Common myeloid progenitor, CD34-positive (primary cell): Measurements from ENCODE around the gene ZNF396.

Experiments
- CTCF ChIA-PET: fragments of 350-600 bp; sonication (Branson Sonifier 250); formaldehyde crosslinking; loops from one replicate; lab custom pipeline; 2021; ENCODE audit warnings: antibody characterized with exemption; lab: Charles Lee
- POLR2A ChIA-PET: fragments of 350-600 bp; sonication (Branson Sonifier 250); formaldehyde crosslinking; loops from one replicate; lab custom pipeline; 2021; ENCODE audit warnings: antibody characterized with exemption; lab: Charles Lee
- DNase-seq, 3 donors: peaks; one replicate each; pipeline versions ENCODE4 v3.0.0 to v3.0.0-alpha.2; 2013
- H3K27ac ChIP-seq, 2 experiments: 1 replicate in 1 of 2; 2 replicates in 1 of 2; pipeline ENCODE4 v1.7.0; 2013; ENCODE audit warnings: inconsistent platforms in 2 of 2, low read length in 2 of 2, mild to moderate bottlenecking in 2 of 2, low read depth in 1 of 2, moderate library complexity in 1 of 2; ENCODE audit not compliant: severe bottlenecking in 2 of 2, insufficient read depth in 1 of 2, poor library complexity in 1 of 2
- H3K27me3 ChIP-seq, 5 experiments: replicated peaks in 2 of 5; 1 replicate in 3 of 5; 2 replicates in 2 of 5; pipeline versions ENCODE4 v1.6.1 to v1.7.0; 2013; ENCODE audit warnings: low read length in 4 of 5, mild to moderate bottlenecking in 2 of 5, moderate library complexity in 2 of 5, inconsistent platforms in 1 of 5; ENCODE audit not compliant: insufficient read depth in 5 of 5, control insufficient read depth in 4 of 5
- H3K36me3 ChIP-seq, 4 experiments: 1 replicate in 2 of 4; 2 replicates in 2 of 4; pipeline versions ENCODE4 v1.6.1 to v1.7.0; 2013; ENCODE audit warnings: low read length in 3 of 4, control low read depth in 1 of 4, mild to moderate bottlenecking in 1 of 4; ENCODE audit not compliant: control insufficient read depth in 4 of 4, insufficient read depth in 4 of 4
- H3K4me1 ChIP-seq, 4 experiments: 1 replicate in 3 of 4; 2 replicates in 1 of 4; pipeline versions ENCODE4 v1.6.1 to v1.7.1; 2013; ENCODE audit warnings: low read length in 3 of 4, mild to moderate bottlenecking in 3 of 4, control low read depth in 1 of 4, inconsistent platforms in 1 of 4, moderate library complexity in 1 of 4; ENCODE audit not compliant: control insufficient read depth in 4 of 4, insufficient read depth in 4 of 4; ENCODE audit errors: control extremely low read depth in 1 of 4
- H3K4me3 ChIP-seq, 7 experiments: 1 replicate in 4 of 7; 2 replicates in 3 of 7; pipeline versions ENCODE4 v1.5.1 to v1.7.0; 2013; ENCODE audit warnings: mild to moderate bottlenecking in 7 of 7, low read length in 6 of 7, moderate library complexity in 6 of 7, inconsistent platforms in 2 of 7, low read depth in 2 of 7, control low read depth in 1 of 7; ENCODE audit not compliant: insufficient read depth in 4 of 7, control insufficient read depth in 1 of 7; ENCODE audit errors: extremely low read depth in 1 of 7
- H3K9me3 ChIP-seq, 5 experiments: 1 replicate in 4 of 5; 2 replicates in 1 of 5; pipeline versions ENCODE4 v1.6.1 to v1.7.1; 2013; ENCODE audit warnings: low read length in 4 of 5, mild to moderate bottlenecking in 2 of 5, inconsistent platforms in 1 of 5, low read depth in 1 of 5, moderate library complexity in 1 of 5; ENCODE audit not compliant: control insufficient read depth in 4 of 5, insufficient read depth in 2 of 5; ENCODE audit errors: control extremely low read depth in 1 of 5
- WGBS: methylation state at CpG from one replicate; pipeline ENCODE4 v1.1.5; 2013; ENCODE audit not compliant: insufficient coverage; 5-methylcytosine and 5-hydroxymethylcytosine counted together

The ZNF396 gene

GRCh38 chr18:35415511-35416073 is 38.5 kb upstream of the ZNF396 start:
- peak in 1 of 3 donors; percentile 8 for DNase-seq
- Histone ChIP-seq H3K27me3 (no peaks in the 10 kb centered on the region), H3K4me1 (peaks cover 2 to 12% (median 9%) of the 10 kb centered on the region in 4 experiments), H3K4me3 (no peak overlapping the region), H3K36me3 (no peaks in the 10 kb centered on the region), H3K9me3 (peaks cover 2 to 26% (median 9%) of the 10 kb centered on the region in 5 experiments), H3K27ac (no peak overlapping the region)
- CTCF ChIA-PET = no interaction called here
- WGBS = 69% methylated on average over 4 of the region's 5 CpGs
- POLR2A ChIA-PET = no interaction called here

DNA sequence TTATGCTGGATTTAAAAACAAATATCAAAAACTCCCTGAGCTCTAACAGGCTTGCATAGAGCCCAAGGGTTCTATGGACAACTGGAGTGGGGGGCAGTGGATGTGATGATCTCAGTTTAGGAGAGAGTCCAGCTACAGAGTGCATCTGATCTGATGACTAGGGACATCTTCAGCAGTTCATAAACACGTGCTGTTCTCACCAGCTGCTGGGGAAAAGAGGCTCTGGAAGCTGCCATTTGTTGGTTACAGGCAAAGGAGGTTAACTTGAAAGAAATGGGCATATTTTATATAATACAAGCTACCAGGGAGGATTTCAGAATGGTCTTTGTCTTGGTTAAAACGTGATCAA is 36.0 kb upstream of the ZNF396 start:
- 100% methylated on average over 1 of the region's 2 CpGs for WGBS
- Histone ChIP-seq H3K4me1 (peaks cover 2 to 18% (median 9%) of the 10 kb centered on the region in 4 experiments), H3K4me3 (no peak overlapping the region), H3K9me3 (peaks cover 0 to 10% (median 4%) of the 10 kb centered on the region in 5 experiments), H3K36me3 (no peaks in the 10 kb centered on the region), H3K27ac (no peak overlapping the region), H3K27me3 (no peaks in the 10 kb centered on the region)
- CTCF ChIA-PET = interaction anchor here (0.9 to 1.8 kb wide), 6 partner anchors 15 to 152 kb away, joined by 3 to 4 read pairs (median 4); no protein-coding TSS in a partner anchor
- no peak for DNase-seq
- POLR2A ChIA-PET = no interaction called here

DNA sequence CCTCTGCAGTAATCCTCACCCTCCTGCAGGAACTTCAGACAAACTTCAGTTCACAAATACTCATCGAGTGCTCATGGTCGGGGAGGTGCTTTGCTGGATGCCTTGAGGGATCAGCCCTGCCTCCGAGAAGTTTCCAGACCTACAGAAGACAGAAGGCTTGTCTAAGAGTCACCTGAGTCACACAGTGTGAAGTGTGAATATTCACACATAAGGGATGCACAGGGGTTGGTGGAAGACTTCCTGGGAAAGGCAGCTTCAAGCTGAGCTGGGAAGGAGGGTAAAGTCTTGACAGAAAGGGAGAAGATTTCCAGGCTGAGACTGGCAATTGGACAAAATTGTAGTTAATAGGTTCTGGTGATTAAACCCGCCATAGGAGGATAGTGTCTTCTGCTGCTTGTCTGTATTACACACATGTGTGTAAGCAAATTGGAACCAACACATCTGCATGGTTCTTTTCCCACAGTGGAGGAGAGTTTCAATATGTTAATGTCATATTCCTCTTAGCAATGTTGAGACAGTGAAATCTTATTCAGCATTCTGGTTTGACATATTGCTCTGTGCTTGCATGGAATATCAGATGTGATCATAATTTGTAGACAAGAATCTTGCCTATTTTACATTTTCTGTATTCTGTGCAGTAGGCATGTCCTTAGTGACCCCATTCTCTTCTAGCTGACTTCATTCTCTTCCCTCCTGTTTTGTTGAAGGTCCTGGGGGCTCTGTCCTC is 34.7 kb upstream of the ZNF396 start:
- WGBS = 93% methylated on average over 4 of the region's 4 CpGs
- CTCF ChIA-PET = interaction anchor here (1.3 to 1.5 kb wide), 2 partner anchors 44 to 159 kb away, joined by 4 read pairs; no protein-coding TSS in a partner anchor
- DNase-seq = no peak
- H3K27me3 ChIP-seq = no peaks in the 10 kb centered on the region
- peaks cover 2 to 18% (median 11%) of the 10 kb centered on the region in 4 experiments for H3K4me1 ChIP-seq
- H3K27ac ChIP-seq = no peak overlapping the region
- H3K4me3 ChIP-seq = no peak overlapping the region
- POLR2A ChIA-PET = no interaction called here
- H3K9me3 ChIP-seq = no peaks in the 10 kb centered on the region
- H3K36me3 ChIP-seq = no peaks in the 10 kb centered on the region

- Histone ChIP-seq H3K27ac (no peak overlapping the region), H3K4me3 (no peak overlapping the region), H3K27me3 (no peaks in the 10 kb centered on the region), H3K4me1 (peaks cover 2 to 18% (median 11%) of the 10 kb centered on the region in 4 experiments), H3K36me3 (no peaks in the 10 kb centered on the region), H3K9me3 (no peaks in the 10 kb centered on the region)
- ChIA-PET POLR2A (interaction anchor here (0.6 kb wide), 2 partner anchors 68 to 87 kb away, joined by 3 read pairs; partner anchors contain the start of gene INO80C), CTCF (interaction anchor here (1.0 to 2.2 kb wide), 5 partner anchors 10 to 113 kb away, joined by 4 to 6 read pairs (median 5); no protein-coding TSS in a partner anchor)
- 94% methylated on average over 7 of the region's 7 CpGs for WGBS
- DNase-seq = no peak
Observed at GRCh38 chr18:35410561-35410960, 33.4 kb upstream of the ZNF396 start.

- Histone ChIP-seq H3K4me3 (no peak overlapping the region), H3K27me3 (no peaks in the 10 kb centered on the region), H3K27ac (no peak overlapping the region), H3K4me1 (peaks cover 2 to 18% (median 10%) of the 10 kb centered on the region in 4 experiments), H3K36me3 (no peaks in the 10 kb centered on the region), H3K9me3 (no peaks in the 10 kb centered on the region)
- WGBS = 69% methylated on average over 3 of the region's 3 CpGs
- ChIA-PET POLR2A (interaction anchor here (0.6 kb wide), 1 partner anchor 68 kb away, joined by 3 read pairs; no protein-coding TSS in a partner anchor), CTCF (interaction anchor here (0.8 to 2.2 kb wide), 7 partner anchors 10 to 113 kb away, joined by 3 to 6 read pairs (median 5); no protein-coding TSS in a partner anchor)
- DNase-seq = no peak
Observed at GRCh38 chr18:35409911-35410310, 32.8 kb upstream of the ZNF396 start.

- Histone ChIP-seq H3K4me1 (peaks cover 2 to 18% (median 10%) of the 10 kb centered on the region in 4 experiments), H3K27me3 (no peaks in the 10 kb centered on the region), H3K36me3 (no peaks in the 10 kb centered on the region), H3K9me3 (no peaks in the 10 kb centered on the region), H3K27ac (no peak overlapping the region), H3K4me3 (no peak overlapping the region)
- WGBS = 97% methylated on average over 5 of the region's 5 CpGs
- CTCF ChIA-PET = interaction anchor here (0.8 to 2.2 kb wide), 7 partner anchors 9 to 275 kb away, joined by 3 to 6 read pairs (median 4); no protein-coding TSS in a partner anchor
- peak in 1 of 3 donors; percentile 10 for DNase-seq
- POLR2A ChIA-PET = no interaction called here
Observed at GRCh38 chr18:35408843-35409261, 31.7 kb upstream of the ZNF396 start.
